ENCODE results near the gene CYP4F3.
"Not testable (repeated sequence)": the region's sequence is repeated elsewhere in the genome, so short reads cannot be mapped to it uniquely, and the experiment has no call there.

CYP4F3 gene

DNA sequence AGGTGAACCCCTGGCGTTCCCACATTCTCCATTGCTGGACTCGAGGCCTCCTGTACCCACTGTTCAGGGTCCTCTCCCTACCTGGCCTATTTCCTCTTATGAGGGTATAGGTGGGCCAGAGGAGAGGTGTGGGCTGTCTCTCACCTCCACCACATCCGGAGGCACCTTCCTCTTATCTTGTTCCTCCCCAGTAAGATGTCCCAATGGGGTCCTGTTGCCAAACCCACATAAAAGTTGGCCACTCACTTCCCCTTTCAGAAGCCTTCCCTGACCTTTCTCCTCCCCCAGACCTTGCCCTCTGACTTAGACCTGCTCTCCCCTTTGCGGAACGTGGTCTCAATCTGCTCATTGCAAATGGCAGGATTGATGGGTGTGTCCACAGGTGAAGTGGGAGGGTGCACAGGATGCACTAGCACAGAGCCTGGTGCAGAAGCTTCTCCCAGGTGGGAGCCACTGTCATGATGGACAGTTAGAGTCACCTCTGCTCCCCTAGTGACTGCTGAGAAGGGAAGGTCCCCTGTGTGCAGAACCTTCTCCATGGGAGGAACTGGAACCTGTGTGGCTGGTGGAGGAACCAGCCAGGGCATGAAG lies 1.3 kb downstream of the CYP4F3 start:
- TF ChIP-seq, protein P1, sequence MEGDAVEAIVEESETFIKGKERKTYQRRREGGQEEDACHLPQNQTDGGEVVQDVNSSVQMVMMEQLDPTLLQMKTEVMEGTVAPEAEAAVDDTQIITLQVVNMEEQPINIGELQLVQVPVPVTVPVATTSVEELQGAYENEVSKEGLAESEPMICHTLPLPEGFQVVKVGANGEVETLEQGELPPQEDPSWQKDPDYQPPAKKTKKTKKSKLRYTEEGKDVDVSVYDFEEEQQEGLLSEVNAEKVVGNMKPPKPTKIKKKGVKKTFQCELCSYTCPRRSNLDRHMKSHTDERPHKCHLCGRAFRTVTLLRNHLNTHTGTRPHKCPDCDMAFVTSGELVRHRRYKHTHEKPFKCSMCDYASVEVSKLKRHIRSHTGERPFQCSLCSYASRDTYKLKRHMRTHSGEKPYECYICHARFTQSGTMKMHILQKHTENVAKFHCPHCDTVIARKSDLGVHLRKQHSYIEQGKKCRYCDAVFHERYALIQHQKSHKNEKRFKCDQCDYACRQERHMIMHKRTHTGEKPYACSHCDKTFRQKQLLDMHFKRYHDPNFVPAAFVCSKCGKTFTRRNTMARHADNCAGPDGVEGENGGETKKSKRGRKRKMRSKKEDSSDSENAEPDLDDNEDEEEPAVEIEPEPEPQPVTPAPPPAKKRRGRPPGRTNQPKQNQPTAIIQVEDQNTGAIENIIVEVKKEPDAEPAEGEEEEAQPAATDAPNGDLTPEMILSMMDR (IDR thresholded peaks at IDR 0.05; ENCODE audit: control insufficient read depth, extremely low read depth, insufficient read depth): no peak
- no peak overlapping the region for H3K4me3 ChIP-seq (ENCODE audit: low read depth, low read length)
- DNase-seq (ENCODE audit: low read depth): no peak

DNA sequence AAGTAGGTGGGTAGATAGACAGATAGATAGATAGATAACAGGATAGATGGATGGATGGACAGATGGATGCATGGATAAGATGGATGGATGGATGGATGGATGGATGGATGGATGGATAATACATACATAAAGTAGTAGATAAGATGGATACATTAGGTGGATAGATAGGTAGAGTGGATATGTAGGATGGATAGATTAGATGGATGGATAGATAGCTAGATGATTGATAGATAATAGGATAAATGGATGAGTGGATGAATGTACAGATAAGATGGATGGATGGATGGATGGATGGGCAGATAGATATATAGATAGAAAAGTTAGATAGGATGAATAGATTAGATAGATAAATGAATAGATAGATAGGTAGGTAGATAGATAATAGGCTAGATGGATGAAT lies 2.1 kb downstream of the CYP4F3 start:
- no peak overlapping the region for H3K4me3 ChIP-seq (ENCODE audit: low read depth, low read length)
- TF ChIP-seq, protein P1 (IDR thresholded peaks at IDR 0.05; ENCODE audit: control insufficient read depth, extremely low read depth, insufficient read depth): no peak
- no peak for DNase-seq (ENCODE audit: low read depth)

DNA sequence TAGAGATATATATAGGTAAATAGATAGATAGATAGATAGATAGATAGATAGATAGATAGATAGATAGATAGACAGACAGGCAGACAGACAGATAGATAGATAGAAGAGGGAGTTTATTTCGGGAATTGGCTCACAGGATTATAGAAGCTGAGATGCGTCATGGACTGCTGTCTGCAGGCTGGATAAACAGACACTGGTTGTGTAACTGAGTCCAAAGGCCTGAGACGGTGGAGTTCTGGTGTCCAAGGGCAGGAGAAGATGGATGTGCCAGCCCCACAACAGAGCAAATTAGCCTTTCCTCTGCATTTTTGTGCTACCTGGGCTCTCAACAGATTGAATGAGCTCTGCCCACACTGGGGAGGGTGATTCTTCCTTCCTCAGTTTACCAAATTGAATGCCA lies 2.7 kb downstream of the CYP4F3 start:
- DNase-seq (ENCODE audit: low read depth): no peak
- TF ChIP-seq, protein P1 (IDR thresholded peaks at IDR 0.05; ENCODE audit: control insufficient read depth, extremely low read depth, insufficient read depth): no peak
- H3K4me3 ChIP-seq (ENCODE audit: low read depth, low read length): no peak overlapping the region

DNA sequence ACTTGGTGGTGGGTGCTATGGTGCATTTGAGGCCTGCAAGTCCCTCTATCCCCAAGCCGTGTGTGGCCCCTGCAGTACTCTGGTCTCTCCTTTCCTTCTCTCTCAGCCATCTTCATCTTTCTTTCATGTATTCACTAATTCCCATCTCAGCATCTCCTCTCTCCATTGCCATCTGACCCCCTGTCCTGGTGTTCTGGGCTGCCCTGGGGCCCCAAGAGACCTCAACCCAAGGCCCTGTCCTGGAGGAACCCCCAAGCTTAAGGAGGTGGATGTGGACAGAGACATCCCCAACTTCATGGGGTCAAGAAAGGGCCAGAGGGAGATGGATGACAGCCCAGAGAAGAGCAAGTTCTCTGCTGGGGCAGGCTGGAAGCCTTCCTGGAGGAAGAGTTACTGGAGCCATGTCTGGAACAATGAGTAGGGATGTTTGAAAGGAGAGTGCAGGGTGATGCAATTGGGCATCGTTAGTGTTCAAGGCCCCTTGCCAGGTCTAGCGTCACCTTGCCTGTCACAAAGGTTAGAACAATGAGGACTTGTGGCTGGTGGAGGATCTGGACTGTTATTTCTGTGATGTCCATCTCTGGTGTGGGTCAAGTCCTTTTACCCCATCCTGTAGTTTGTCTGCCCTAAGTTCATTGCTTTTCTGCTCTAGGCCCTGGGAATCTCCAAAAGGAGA lies 3.5 kb downstream of the CYP4F3 start:
- TF ChIP-seq, protein P1 (IDR thresholded peaks at IDR 0.05; ENCODE audit: control insufficient read depth, extremely low read depth, insufficient read depth): no peak
- DNase-seq (ENCODE audit: low read depth): no peak
- H3K4me3 ChIP-seq (ENCODE audit: low read depth, low read length): no peak overlapping the region

DNA sequence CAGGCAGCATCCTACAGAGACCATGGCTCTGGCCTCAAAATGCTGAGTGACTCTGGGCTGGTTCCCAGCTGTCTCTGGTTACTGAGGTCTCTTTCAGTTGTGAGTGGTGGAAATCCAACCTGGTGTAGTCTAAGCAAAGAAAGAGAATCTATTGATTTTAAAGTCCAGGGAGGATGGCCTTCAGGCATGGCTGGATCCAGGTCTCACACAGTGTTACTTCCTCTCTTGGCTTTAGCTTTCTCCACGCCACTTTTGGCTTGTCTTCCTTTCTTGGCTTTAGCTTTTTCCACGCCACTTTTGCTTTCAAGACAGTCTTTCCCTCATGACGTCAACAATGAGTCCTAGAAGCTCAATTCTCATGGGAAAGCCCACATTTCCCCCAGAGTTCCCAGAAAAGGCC lies 4.1 kb downstream of the CYP4F3 start:
- no peak for DNase-seq (ENCODE audit: low read depth)
- H3K4me3 ChIP-seq (ENCODE audit: low read depth, low read length): no peak overlapping the region
- TF ChIP-seq, protein P1 (IDR thresholded peaks at IDR 0.05; ENCODE audit: control insufficient read depth, extremely low read depth, insufficient read depth): no peak

DNA sequence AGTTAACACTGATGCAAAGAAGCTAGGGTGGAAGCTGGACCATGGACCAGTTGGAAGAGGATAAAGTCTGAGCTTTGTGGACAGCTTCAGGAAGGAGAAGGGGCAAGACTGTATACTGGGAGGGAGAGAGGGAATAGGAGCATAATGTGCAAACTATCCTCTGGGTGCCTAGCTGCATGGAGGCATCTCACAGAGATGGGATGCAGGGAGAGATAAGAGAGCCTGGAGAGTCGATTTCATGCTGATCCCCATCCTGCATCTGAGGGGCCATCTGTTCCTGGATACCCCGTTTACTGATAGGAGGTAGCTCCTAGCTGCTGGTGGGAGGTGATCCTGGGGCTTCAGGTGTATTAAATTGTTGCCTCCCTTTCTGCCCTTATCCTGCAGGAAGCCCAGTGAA lies 8.8 kb downstream of the CYP4F3 start:
- no peak overlapping the region for H3K4me3 ChIP-seq (ENCODE audit: low read depth, low read length)
- DNase-seq (ENCODE audit: low read depth): no peak
- TF ChIP-seq, protein P1 (IDR thresholded peaks at IDR 0.05; ENCODE audit: control insufficient read depth, extremely low read depth, insufficient read depth): no peak

DNA sequence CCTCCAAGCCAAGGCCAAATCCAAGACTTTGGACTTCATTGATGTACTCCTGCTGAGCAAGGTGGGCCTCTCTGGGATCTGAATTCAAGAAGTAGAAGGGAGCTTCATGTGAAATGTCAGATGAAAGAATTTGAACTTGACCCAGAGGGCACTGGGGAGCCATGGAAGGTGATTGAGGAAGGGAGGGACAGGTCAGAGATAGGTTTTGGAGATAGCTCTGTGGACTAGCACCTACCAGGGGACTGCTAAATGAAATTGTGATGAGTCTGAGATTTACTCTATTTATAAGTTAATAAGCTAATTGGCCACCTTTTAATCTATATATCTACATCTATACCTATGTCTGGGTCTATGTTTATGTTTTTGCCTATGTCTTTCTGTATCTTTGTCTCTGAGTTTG lies 9.4 kb downstream of the CYP4F3 start:
- not testable (repeated sequence) for DNase-seq (ENCODE audit: low read depth); H3K4me3 ChIP-seq (ENCODE audit: low read depth, low read length)
